Motor neuron (in vitro differentiated cells): ENCODE data around the gene LALBA. TPM values are rescaled to one million over a fixed set of nuclear protein-coding genes. Genes with fewer than 3 reads are reported as not detected.

Experiments used
- total RNA-seq, 8 experiments: library from RNA; unstranded; fragments of 300-600 nt; gene quantifications; 2 replicates each; pipeline versions ENCODE4 v1.2.3 to v1.2.4, GENCODE V29; 2022

The LALBA gene
- total RNA-seq, 8 experiments from 2014 or later: 0.23 to 0.59 (median 0.31) TPM; not detected in 4

Other genes starting within 250 kb of the LALBA start
- 10 to 100 TPM in 6 of 8 experiments, 1 to 10 TPM in 2; 2.4 to 24.2 (median 16.2) TPM for gene ZNF641, start 219.1 kb downstream of the LALBA start, total RNA-seq
- 1 to 10 TPM in 1 of 8 experiments, under 1 TPM in 3, not detected in 4; 0.36 to 2.9 (median 0.75) TPM for gene ANP32D, start 97.5 kb downstream of the LALBA start, total RNA-seq
- 1 to 10 TPM in 2 of 8 experiments, under 1 TPM in 2, not detected in 4; 0.29 to 10.0 (median 2.9) TPM for gene C12orf54, start 87.5 kb downstream of the LALBA start, total RNA-seq
- 1 to 10 TPM in 1 of 8 experiments, under 1 TPM in 1, not detected in 6; 0.71 to 1.3 TPM for gene OR8S1, start 44.4 kb downstream of the LALBA start, total RNA-seq
- 10 to 100 TPM; 29.3 to 57.5 (median 41.8) TPM for gene KANSL2, start 112.2 kb upstream of the LALBA start, total RNA-seq
- gene CCNT1, start 146.7 kb upstream of the LALBA start, total RNA-seq: 10 to 100 TPM; 29.5 to 58.5 (median 37.2) TPM
- gene ADCY6, start 219.0 kb upstream of the LALBA start, total RNA-seq: 10 to 100 TPM; 12.4 to 43.6 (median 20.0) TPM
- 10 to 100 TPM in 7 of 8 experiments, 1 to 10 TPM in 1; 4.7 to 40.3 (median 37.7) TPM for gene CACNB3, start 248.4 kb upstream of the LALBA start, total RNA-seq